Right atrium auricular region (tissue), 2 donors: Measurements from ENCODE around the gene TNFRSF4. TPM values are rescaled to one million over a fixed set of nuclear protein-coding genes. Genes with fewer than 3 reads are reported as not detected.

Experiments used
- DNase-seq: peaks from one replicate; pipeline ENCODE4 v3.0.0-alpha.2; 2019; ENCODE audit warnings: low spot score
- H3K27ac ChIP-seq, 2 donors: fragments of 200-600 bp; sonication (generic); 1 replicate in 1 of 2; 2 replicates in 1 of 2; pipeline ENCODE4 v1.5.1; 2016 to 2019
- H3K27me3 ChIP-seq, 2 donors: fragments of 200-600 bp; sonication (generic); one replicate each; pipeline versions ENCODE4 v1.5.1 to v1.6.0; 2017 to 2019
- H3K36me3 ChIP-seq: fragments of 200-600 bp; sonication (generic); one replicate; pipeline ENCODE4 v1.5.1; 2016
- H3K4me1 ChIP-seq, 2 donors: fragments of 200-600 bp; sonication (generic); one replicate each; pipeline versions ENCODE4 v1.5.1 to v1.6.0; 2017 to 2019
- H3K4me3 ChIP-seq, 2 donors: fragments of 200-600 bp; sonication (generic); 1 replicate in 1 of 2; 2 replicates in 1 of 2; pipeline ENCODE4 v1.5.1; 2017 to 2019; ENCODE audit warnings: mild to moderate bottlenecking in 1 of 2, moderate library complexity in 1 of 2
- H3K9me3 ChIP-seq, 2 donors: fragments of 200-600 bp; sonication (generic); one replicate each; pipeline ENCODE4 v1.5.1; 2019
- total RNA-seq, 2 donors: library from RNA; depleted of rRNA; stranded (reverse); fragments of >200 nt; gene quantifications; one replicate each; pipeline ENCODE4 v1.1.0, GENCODE V29; 2016
- TF ChIP-seq, protein P1 (sequence below), 2 donors: fragments of 200-600 bp; sonication (generic); IDR thresholded peaks; one replicate each; pipeline ENCODE4 v1.5.1; 2019; ENCODE audit warnings: antibody characterized with exemption in 2 of 2

TNFRSF4 gene
- total RNA-seq, 2 donors from 2014 or later, result 0.59 to 0.79 TPM

DNA sequence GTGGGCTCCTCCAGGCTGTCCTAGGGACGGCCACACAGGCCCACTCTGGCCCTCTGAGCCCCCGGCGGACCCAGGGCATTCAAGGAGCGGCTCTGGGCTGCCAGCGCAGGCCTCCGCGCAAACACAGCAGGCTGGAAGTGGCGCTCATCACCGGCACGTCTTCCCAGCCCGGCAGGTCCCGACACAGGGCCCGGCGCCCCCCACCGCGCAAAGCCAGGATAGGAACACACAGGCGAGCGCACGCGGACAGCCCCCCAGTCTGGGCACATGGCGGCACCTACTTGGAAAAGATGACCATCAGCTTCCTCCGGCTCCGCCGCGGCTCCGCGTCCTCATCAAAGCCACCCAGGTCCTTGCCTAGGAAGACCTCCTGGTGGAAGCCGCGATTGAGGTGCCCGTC is 14.2 kb upstream of the TNFRSF4 start:
- Histone ChIP-seq H3K9me3 (no peaks in the 10 kb centered on the region), H3K27me3 (no peaks in the 10 kb centered on the region), H3K4me1 (peaks cover 0 to 51% of the 10 kb centered on the region in 2 donors), H3K27ac (no peak overlapping the region), H3K4me3 (no peak overlapping the region), H3K36me3 (peaks cover 35% of the 10 kb centered on the region)
- DNase-seq, result no peak
- TF ChIP-seq, protein P1, sequence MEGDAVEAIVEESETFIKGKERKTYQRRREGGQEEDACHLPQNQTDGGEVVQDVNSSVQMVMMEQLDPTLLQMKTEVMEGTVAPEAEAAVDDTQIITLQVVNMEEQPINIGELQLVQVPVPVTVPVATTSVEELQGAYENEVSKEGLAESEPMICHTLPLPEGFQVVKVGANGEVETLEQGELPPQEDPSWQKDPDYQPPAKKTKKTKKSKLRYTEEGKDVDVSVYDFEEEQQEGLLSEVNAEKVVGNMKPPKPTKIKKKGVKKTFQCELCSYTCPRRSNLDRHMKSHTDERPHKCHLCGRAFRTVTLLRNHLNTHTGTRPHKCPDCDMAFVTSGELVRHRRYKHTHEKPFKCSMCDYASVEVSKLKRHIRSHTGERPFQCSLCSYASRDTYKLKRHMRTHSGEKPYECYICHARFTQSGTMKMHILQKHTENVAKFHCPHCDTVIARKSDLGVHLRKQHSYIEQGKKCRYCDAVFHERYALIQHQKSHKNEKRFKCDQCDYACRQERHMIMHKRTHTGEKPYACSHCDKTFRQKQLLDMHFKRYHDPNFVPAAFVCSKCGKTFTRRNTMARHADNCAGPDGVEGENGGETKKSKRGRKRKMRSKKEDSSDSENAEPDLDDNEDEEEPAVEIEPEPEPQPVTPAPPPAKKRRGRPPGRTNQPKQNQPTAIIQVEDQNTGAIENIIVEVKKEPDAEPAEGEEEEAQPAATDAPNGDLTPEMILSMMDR (IDR thresholded peaks at IDR 0.05), result no peak

DNA sequence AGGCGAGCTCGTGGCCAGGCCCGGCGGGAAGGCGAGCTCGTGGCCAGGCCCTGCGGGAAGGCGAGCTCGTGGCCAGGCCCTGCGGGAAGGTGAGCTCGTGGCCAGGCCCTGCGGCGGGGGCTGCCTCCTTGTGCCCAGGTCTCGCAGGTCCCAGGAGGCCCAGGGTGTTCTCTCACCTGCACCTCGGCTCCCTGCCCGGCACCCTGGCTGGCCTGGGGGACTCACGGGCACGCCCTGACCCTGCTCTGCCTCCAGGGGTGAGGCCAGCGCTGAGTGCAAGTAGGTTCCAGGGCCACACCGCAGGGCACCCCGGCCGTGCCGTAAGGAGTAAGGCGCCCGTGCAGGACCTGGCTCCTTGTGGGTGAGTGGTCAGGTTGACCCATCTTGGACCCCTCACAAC is 13.4 kb upstream of the TNFRSF4 start:
- Histone ChIP-seq H3K27me3 (no peaks in the 10 kb centered on the region), H3K27ac (no peak overlapping the region), H3K9me3 (no peaks in the 10 kb centered on the region), H3K36me3 (peaks cover 43% of the 10 kb centered on the region), H3K4me3 (no peak overlapping the region), H3K4me1 (peaks cover 0 to 43% of the 10 kb centered on the region in 2 donors)
- DNase-seq, result no peak
- TF ChIP-seq, protein P1 (IDR thresholded peaks at IDR 0.05), result no peak

DNA sequence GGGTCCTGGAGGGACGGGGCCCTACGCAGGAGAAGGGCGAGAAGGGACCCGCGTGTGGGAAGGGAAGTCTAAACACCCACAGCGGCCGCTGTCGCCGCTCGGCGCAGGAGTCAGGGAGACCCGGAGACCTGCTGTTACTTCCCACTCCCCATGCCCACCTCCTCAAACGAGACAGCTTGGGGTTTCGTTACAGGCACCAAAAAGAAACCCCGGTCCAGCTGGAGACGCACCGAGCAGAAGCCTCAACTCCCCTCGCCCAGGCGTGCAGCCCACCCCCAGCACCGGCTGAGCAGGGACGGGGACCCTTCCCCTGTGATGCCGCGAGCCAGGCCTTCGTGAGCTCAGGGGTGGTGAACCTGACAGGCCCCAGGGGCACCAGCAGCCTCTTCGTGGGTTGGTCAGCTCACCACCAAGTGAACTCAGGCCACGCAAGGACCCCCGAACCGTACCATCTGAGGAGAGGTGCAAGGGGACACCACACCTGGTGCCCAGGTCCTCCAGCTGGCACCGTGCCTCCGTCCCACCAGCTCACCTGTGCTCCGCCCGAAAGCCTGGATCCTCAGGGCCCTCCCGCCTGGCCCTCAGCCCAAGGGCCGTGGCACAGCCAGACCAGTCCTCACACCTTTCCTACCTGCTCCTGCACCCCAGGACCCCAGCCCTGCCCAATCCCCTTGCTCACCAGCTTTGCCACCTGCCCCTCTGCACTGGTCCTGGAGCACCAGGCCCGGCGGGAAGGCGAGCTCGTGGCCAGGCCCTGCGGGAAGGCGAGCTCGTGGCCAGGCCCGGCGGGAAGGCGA is 12.8 kb upstream of the TNFRSF4 start:
- no peak for DNase-seq
- no peaks in the 10 kb centered on the region for H3K9me3 ChIP-seq
- peaks cover 0 to 48% of the 10 kb centered on the region in 2 donors for H3K4me1 ChIP-seq
- H3K27ac ChIP-seq, result no peak overlapping the region
- TF ChIP-seq, protein P1 (IDR thresholded peaks at IDR 0.05), result no peak
- H3K27me3 ChIP-seq, result no peaks in the 10 kb centered on the region
- H3K36me3 ChIP-seq, result peaks cover 49% of the 10 kb centered on the region
- no peak overlapping the region for H3K4me3 ChIP-seq

DNA sequence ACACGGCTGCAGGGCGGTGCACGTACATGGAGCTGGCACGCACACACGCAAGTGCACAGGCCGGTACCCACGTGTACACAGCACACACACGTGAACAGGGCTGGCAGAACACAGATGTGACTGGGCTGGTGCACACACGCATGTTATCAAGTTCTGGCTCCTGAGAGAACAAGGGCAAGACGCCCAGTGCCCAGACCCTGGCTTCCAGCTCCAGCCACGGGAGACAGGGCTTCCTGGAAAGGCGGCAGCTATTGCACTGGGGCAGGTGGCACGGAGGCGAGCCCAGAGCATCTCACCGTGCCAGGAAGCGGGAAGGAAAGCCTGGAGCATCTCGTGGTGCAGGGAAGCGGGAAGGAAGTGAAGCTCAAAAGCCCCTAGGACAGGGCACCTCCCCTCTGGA is 12.0 kb upstream of the TNFRSF4 start:
- peaks cover 57% of the 10 kb centered on the region for H3K36me3 ChIP-seq
- H3K27me3 ChIP-seq, result no peaks in the 10 kb centered on the region
- TF ChIP-seq, protein P1 (IDR thresholded peaks at IDR 0.05), result no peak
- no peak overlapping the region for H3K27ac ChIP-seq
- H3K9me3 ChIP-seq, result no peaks in the 10 kb centered on the region
- no peak overlapping the region for H3K4me3 ChIP-seq
- no peak for DNase-seq
- H3K4me1 ChIP-seq, result peaks cover 0 to 46% of the 10 kb centered on the region in 2 donors

DNA sequence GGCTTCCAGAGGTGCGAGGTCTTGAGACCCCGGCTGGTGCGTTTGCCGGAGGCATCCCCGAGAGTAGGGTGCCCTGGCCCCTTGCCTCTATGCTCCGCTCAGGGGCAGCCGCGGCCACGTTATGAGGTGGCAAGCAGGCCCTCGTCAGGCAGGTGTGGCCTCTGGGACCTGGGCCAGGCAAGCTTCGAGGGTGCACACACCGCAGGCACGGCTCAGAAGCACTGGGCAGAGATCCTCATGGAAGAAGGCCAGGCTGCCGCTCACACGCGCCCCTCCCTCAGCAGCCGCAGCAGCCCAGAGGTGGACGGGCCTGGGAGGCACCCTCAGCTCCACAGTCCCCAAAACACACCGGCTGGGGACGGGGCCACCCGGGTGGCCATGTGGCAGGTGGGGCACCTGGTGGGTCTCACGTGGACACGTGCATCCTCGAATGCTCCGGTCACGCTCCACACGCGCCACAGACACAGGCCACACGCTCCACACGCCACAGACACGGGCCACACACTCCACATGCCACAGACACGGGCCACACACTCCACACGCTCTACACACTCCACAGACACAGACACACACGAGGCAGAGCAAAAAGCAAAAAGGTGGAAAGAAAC is 11.4 kb upstream of the TNFRSF4 start:
- no peak overlapping the region for H3K27ac ChIP-seq
- no peaks in the 10 kb centered on the region for H3K9me3 ChIP-seq
- peaks cover 0 to 40% of the 10 kb centered on the region in 2 donors for H3K4me1 ChIP-seq
- no peaks in the 10 kb centered on the region for H3K27me3 ChIP-seq
- TF ChIP-seq, protein P1 (IDR thresholded peaks at IDR 0.05), result no peak
- H3K4me3 ChIP-seq, result no peak overlapping the region
- no peak for DNase-seq
- peaks cover 63% of the 10 kb centered on the region for H3K36me3 ChIP-seq
